Tongue (tissue), 2 donors: Measurements from ENCODE around the gene SLC22A17. TPM values are rescaled to one million over a fixed set of nuclear protein-coding genes. Genes with fewer than 3 reads are reported as not detected.
A peak's percentile ranks its signal among the peaks of the same experiment; 100 is the strongest.

Experiments
- DNase-seq: peaks from one replicate; pipeline ENCODE4 v3.0.0-alpha.2; 2015
- total RNA-seq: library from RNA; depleted of rRNA; stranded (reverse); fragments of >200 nt; gene quantifications from one replicate; pipeline ENCODE4 v1.2.3, GENCODE V29; 2014

Gene SLC22A17
- total RNA-seq, 1 donor from 2014 or later: 30.5 TPM

GRCh38 chr14:23361763-23362162, 9.1 kb upstream of the SLC22A17 start:
- DNase-seq: no peak

DNA sequence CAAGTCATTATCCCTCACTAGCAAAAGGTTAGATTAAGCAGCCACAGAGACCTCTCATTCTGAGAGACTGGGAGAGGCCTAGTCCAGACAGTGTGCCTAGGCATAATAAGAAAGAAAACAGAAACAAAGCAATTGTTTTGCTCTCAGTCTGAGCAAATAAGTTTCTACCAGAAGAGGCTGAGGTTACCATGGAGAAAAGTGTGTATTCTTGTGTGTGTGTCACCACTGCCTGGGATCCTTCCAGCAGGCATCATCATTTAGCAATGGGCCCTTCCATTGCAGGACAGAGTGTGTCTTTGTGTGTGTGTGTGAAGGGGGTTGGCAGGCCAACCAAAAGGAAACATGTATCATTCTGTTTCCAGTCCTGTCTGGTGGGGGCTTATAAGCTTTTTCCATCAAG, 8.6 kb upstream of the SLC22A17 start:
- DNase-seq: peak; percentile 43

GRCh38 chr14:23360496-23360895, 7.8 kb upstream of the SLC22A17 start:
- no peak for DNase-seq

GRCh38 chr14:23359722-23360447, 7.2 kb upstream of the SLC22A17 start:
- no peak for DNase-seq

DNA sequence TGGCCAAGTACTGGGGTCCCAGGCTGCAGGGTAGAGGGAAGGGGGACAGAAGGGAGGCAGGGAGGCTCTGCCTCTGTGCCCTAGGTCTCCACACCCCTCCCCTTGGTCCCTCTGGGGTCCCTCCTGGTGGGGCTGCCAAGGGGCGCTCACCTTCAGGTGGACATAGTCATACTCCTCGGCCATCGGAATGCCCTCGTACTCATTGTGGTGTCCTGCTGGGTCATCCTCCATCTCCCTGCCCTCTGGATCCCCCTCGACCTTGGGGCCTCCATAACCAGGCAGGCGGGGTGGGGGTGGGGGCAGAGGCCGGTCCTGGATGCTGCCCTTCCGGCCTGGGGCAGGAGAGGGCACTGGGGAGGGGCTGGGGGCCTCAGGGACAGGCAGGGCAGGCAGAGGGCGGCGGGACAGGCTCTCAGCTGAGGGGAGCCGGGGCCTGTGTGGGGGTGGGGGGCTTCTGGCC, 6.5 kb upstream of the SLC22A17 start:
- DNase-seq: no peak

DNA sequence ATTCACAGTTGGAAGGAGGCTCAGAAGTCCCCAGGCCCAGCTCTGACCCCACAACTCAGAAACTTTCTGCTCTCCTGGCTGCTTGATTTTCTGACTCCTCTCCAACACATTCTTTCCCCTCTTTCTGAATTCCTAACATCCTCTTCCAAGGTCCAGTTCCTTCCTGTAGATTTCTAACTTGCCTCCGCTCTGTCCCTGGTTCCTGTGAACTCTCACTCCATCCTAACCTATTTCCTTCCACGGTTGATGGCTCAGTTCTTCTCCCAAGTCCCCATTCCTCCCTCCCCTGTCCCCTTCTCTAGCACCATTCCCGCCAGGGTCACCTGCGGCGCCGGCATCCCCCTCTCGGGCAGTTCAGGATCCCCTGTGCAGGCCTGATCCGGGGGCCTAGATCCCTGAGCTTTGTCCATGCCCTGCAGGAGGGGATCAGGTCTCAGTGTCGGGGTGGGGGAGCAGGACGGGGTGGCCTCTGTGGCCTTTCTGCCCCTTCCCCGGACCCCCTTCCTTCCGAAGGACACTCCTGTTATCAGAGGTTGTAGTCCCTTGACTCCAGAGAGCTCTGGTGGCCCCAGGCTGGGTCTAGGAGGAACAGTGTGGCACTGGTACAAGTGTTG, 6.0 kb upstream of the SLC22A17 start:
- DNase-seq: no peak

- DNase-seq: no peak
These were observed 5.4 kb upstream of the SLC22A17 start for GRCh38 chr14:23358042-23358441.

DNA sequence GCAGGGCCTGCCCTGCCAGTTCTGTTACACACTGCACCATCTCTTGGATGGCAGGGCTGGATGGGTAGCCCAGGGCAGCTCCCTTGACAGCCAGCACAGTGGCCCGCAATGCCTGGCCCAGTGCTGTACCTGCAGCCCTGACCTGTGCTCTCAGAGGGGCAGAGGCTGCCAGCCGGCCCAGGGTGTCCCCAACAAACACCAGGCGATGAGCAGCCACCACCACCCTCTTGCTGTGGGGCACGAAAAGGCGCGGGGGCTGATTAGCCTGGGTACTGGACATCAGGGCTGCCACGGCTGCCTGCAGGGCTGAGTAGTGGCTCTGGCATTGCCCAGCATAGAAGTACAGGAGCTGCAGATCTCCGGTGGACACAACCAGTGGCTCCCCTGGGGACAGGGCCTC, 4.6 kb upstream of the SLC22A17 start:
- no peak for DNase-seq

- DNase-seq: no peak
These were observed 4.0 kb upstream of the SLC22A17 start for GRCh38 chr14:23356662-23357061.

DNA sequence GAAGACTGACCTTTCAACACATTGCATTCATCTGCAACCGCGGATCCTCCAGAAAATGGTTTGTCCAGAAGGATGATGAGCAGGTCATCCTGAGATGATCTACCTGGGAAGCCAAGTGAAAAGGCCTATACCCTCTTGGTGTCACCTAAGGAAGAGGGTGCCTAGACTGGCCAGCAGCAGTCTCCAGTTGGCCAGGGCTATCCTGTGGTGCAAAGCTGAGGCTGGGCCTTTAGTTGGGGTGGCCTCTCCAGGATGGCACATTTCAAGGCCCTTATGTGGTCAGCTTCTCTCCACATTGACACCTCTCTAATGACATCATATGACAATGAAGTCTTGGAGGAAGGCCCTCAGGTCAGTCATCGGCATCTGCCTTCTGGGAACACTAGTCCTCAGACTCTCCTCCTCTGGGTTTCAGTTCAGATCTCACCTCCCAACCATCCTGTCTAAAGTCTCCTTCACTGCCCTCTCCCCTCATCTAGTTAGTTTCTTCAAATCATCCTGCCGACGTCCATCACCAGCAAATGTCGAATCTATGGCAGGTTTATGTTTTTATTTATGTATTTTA, 3.3 kb upstream of the SLC22A17 start:
- DNase-seq: no peak

- no peak for DNase-seq
These were observed 2.3 kb upstream of the SLC22A17 start for GRCh38 chr14:23354990-23355389.

DNA sequence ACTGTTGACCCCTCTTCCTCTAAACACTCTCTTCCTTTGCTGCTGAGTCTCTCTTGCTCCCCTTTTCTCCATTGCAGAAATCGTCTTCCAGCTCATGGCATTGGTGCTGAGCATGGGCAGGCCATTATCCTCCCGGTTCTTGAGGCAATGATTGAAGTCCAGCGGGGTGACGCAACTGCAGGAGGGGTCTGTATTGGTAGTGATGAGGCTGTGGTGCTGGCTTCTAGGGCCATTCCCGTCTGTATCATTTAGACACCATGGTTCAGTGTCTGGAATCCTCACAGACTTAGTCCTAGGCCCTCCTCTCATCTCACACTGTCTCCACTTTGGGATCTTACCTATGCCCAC, 720 bp upstream of the SLC22A17 start:
- no peak for DNase-seq

DNA sequence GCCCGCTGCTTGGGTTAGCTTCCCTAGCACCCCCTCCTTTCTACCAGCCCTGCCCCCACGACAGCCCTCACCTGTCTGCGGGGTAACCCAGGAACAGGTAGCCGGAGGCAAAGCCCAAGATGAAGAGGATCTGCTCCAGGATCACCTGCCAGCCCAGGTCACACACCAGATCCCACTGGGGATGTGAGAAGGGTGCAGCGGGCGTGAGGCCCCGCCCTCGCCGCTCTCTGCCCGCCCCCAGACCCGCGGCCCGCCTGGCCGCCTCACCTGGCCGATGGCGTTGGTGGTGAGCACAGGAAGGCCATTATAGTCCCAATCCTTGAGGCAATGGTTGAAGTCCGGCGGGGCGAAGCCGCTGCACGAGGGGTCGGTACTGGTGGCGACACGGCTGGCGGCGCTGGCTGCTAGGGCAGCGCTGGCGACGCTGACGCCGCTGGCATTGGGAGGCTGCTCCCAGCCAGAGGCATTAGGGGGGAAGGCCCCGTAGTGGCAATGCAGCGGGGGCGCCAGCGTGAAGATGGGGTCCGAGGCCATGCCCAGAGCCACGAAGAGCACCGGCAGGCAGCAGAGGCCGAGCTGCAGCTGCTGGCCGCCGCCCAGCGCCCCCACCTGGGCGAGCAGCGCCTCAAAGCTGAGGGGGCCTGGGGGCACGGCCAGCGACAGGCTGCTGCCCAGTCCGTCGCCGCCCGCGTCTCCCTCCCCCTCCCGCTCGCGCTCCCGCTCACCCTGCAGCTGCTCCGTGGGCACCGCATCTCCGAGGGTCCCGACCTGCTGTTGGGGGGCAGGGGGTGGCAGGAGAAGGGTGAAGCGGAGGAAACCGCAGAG, 794 bp downstream of the SLC22A17 start:
- DNase-seq: peak; percentile 42

DNA sequence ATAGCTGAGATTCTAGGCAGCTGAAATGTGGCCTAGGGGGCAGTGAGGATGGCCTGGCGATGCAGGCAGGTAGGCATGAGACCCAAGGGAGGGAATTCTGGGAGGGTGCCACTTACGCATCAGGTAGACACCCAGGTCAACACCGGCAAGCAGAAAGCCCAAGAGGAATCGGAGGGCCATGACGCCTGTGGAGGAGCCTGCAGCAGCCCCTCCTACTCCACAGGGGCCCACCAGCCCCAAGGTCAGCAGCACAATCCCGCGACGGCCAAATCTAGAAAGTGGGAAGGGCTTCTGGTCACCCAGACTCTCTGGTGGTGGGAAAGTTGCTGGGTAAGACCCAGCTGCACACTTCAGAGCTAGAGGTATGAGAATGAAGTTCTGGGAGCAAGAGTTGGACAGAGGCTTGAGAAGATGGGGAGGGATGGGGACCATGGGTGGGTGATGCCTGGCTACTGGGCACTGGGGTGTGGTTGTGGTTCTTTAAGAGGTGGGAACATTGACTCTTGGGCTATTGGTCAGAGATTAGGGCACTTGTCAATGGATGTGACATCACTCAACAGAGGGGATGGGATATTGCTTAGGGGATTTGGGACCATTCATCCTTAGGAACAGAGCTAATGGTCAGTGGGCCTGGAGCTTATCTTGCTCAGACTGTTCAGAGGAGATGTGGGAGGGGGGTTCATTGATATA, 3.4 kb downstream of the SLC22A17 start:
- DNase-seq: no peak

- DNase-seq: no peak
These were observed 4.4 kb downstream of the SLC22A17 start for GRCh38 chr14:23348297-23348655.

GRCh38 chr14:23347406-23348296, 5.0 kb downstream of the SLC22A17 start:
- DNase-seq: no peak

- DNase-seq: no peak
These were observed 5.8 kb downstream of the SLC22A17 start for GRCh38 chr14:23346693-23347405.

DNA sequence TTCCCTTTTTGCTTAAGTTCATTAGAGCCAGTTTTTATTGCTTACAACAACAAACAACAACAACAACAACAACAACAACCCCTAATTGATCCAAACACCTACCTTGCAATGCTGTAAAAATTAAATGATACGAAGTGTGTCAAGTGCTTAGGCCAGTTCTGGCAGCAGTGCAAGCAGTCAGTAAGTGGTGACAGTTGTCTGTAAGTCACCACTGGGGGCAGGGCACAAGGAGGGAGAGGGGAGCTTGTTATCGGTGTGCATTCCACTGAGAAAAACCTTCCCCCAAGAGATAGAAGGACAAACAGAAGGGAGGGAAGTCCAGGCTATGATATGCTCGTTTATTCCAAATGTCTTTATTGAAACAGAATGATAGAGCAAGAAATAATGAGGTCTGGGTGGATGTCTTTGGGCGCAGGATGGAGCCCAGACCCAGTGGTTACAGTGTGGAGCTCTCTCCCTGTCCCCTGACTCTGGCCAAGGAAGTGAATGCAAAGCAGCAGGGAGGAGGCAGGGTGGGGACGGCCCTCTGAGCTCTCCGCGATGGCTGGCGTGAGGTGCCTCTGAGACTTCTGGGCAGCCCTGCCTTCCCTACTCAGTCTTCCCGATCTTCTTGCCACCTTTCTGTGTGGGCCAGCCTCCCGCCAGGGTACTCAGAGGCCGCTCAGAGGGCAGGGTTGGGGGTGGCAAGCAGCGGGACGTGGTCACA, 6.5 kb downstream of the SLC22A17 start:
- DNase-seq: no peak

- no peak for DNase-seq
These were observed 8.2 kb downstream of the SLC22A17 start for GRCh38 chr14:23344481-23344880.
